Measurements from ENCODE around the gene MMAB.

MMAB gene

DNA sequence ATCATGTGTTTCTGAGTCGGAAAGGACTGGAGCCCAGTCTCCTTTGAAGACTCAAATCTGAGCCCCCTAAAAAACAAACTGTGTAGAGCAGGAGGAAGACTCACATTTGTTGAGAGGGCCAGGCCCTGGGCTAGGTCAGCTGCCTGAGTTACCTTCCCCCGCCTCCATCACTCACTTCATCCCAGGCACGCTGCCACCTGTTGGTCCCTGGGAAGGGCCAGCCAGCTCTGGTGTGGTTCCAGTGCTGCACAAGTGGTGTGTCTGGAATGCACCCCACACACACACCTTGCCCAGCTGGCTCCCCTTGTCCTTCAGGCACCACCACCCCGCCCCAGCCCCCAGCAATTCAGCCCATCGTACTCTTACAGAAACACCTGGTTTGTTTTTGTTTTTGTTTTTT lies 9.3 kb upstream of the MMAB start:
- Histone ChIP-seq H3K27me3 (ENCODE audit: control insufficient read depth, insufficient read depth, low read length) (no peaks in the 10 kb centered on the region), H3K36me3 (ENCODE audit: control insufficient read depth, insufficient read depth, low read length) (peaks cover 76% of the 10 kb centered on the region), H3K9me3 (ENCODE audit: control insufficient read depth, insufficient read depth, low read depth, low read length) (no peaks in the 10 kb centered on the region)

DNA sequence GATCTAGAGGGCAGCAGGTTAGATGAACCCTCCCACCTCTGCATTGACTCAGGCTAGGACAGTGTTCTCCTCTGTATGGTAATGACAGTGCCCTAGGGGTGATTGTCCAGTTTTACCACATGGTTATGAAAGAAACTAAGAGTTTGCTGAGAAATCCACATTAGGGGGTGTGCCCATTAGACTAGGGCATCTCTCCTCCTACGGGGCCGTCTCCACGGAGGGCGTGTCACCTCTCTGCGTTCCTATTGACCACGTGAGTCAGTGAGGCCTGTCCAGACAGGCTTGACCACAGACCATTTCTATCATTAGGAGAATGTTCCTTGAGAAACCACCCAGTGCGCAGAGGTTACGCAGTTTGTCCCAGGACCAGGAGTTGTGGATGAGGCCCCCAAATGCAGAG lies 8.6 kb upstream of the MMAB start:
- H3K36me3 ChIP-seq (ENCODE audit: control insufficient read depth, insufficient read depth, low read length) = peaks cover 77% of the 10 kb centered on the region
- H3K9me3 ChIP-seq (ENCODE audit: control insufficient read depth, insufficient read depth, low read depth, low read length) = no peaks in the 10 kb centered on the region
- no peaks in the 10 kb centered on the region for H3K4me1 ChIP-seq (ENCODE audit: control insufficient read depth, insufficient read depth, low read length)
- H3K27me3 ChIP-seq (ENCODE audit: control insufficient read depth, insufficient read depth, low read length) = no peaks in the 10 kb centered on the region
- H3K4me3 ChIP-seq (ENCODE audit: low read depth, low read length) = no peak overlapping the region
- H3K27ac ChIP-seq (ENCODE audit: low read depth, low read length) = no peak overlapping the region
- no peak overlapping the region for H3K9ac ChIP-seq (ENCODE audit: low read length)

More for the DNA sequence above, 9.3 kb upstream of the MMAB start:
- no peaks in the 10 kb centered on the region for H3K4me1 ChIP-seq (ENCODE audit: control insufficient read depth, insufficient read depth, low read length)
- no peak overlapping the region for H3K4me3 ChIP-seq (ENCODE audit: low read depth, low read length)
- no peak overlapping the region for H3K9ac ChIP-seq (ENCODE audit: low read length)
- no peak overlapping the region for H3K27ac ChIP-seq (ENCODE audit: low read depth, low read length)

DNA sequence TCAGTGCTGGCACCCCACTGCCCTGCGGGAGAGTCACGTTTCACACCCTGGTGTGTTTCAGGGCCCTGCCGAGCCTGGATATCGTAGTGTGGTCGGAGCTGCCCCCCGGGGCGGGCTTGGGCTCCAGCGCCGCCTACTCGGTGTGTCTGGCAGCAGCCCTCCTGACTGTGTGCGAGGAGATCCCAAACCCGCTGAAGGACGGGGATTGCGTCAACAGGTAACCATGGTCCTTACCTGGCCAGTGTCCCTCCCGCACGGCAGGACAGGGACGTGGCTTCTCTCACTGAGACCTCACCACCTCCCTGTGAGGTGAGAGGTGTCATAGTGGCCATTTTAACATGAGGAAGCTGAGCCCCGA lies 8.0 kb upstream of the MMAB start:
- H3K27ac ChIP-seq (ENCODE audit: low read depth, low read length) = no peak overlapping the region
- H3K9me3 ChIP-seq (ENCODE audit: control insufficient read depth, insufficient read depth, low read depth, low read length) = no peaks in the 10 kb centered on the region
- H3K9ac ChIP-seq (ENCODE audit: low read length) = no peak overlapping the region
- no peaks in the 10 kb centered on the region for H3K27me3 ChIP-seq (ENCODE audit: control insufficient read depth, insufficient read depth, low read length)
- H3K4me3 ChIP-seq (ENCODE audit: low read depth, low read length) = no peak overlapping the region
- H3K36me3 ChIP-seq (ENCODE audit: control insufficient read depth, insufficient read depth, low read length) = peaks cover 74% of the 10 kb centered on the region
- H3K4me1 ChIP-seq (ENCODE audit: control insufficient read depth, insufficient read depth, low read length) = no peaks in the 10 kb centered on the region

DNA sequence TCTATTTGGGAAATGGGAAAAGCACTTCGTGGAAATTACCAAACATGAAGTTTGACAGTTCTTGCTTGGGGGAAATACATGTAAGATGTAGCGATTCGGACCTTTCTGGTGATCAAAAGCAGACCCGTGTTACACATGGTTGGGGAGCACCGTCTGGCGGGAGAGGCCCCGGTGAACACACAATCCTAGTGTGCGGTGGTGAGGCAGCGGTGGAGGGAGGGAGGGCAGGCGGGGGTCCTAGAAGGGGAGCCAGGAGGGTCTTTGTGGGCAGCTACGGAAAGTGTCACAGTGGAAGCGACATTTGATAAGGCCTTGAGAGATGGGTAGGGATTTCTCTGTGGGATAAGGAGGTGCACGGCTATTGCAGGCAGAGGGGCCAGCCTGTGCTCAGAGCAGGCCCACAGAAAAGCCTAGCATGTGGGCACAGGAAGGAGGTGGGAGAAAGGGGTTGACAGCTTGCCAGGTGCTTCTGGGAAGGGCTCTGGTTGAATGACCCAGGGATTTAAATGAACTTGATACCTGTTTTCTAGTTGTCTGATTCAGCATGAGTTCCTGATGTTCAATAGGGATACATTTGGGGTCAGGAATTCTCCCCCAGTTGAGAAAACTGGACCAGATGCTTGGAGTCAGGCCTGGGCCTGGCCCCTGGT lies 7.5 kb upstream of the MMAB start:
- Histone ChIP-seq H3K27me3 (ENCODE audit: control insufficient read depth, insufficient read depth, low read length) (no peaks in the 10 kb centered on the region), H3K4me3 (ENCODE audit: low read depth, low read length) (no peak overlapping the region), H3K36me3 (ENCODE audit: control insufficient read depth, insufficient read depth, low read length) (peaks cover 76% of the 10 kb centered on the region), H3K9ac (ENCODE audit: low read length) (no peak overlapping the region), H3K27ac (ENCODE audit: low read depth, low read length) (no peak overlapping the region), H3K4me1 (ENCODE audit: control insufficient read depth, insufficient read depth, low read length) (no peaks in the 10 kb centered on the region), H3K9me3 (ENCODE audit: control insufficient read depth, insufficient read depth, low read depth, low read length) (no peaks in the 10 kb centered on the region)

DNA sequence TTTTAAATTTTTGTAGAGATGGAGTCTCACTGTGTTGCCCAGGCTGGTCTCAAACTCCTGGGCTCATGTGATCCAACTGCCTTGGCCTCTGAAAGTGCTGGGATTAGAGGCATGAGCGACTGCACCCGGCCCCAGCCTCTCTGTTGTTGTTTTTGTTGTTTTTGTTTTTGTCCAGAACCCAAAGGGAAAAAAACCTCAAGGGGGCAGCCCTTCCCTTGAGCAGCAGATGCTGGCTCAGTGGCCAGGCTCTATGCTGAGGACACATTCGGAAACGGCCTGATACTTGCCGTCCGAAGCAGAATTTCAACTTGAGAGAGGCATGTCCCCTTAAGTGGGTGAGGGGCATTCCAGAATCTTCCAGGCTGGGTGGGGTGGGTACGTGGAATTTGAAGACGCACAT lies 7.0 kb upstream of the MMAB start:
- H3K9me3 ChIP-seq (ENCODE audit: control insufficient read depth, insufficient read depth, low read depth, low read length) = no peaks in the 10 kb centered on the region
- no peaks in the 10 kb centered on the region for H3K4me1 ChIP-seq (ENCODE audit: control insufficient read depth, insufficient read depth, low read length)
- H3K27ac ChIP-seq (ENCODE audit: low read depth, low read length) = no peak overlapping the region
- no peak overlapping the region for H3K4me3 ChIP-seq (ENCODE audit: low read depth, low read length)
- peaks cover 80% of the 10 kb centered on the region for H3K36me3 ChIP-seq (ENCODE audit: control insufficient read depth, insufficient read depth, low read length)
- no peaks in the 10 kb centered on the region for H3K27me3 ChIP-seq (ENCODE audit: control insufficient read depth, insufficient read depth, low read length)
- H3K9ac ChIP-seq (ENCODE audit: low read length) = no peak overlapping the region

DNA sequence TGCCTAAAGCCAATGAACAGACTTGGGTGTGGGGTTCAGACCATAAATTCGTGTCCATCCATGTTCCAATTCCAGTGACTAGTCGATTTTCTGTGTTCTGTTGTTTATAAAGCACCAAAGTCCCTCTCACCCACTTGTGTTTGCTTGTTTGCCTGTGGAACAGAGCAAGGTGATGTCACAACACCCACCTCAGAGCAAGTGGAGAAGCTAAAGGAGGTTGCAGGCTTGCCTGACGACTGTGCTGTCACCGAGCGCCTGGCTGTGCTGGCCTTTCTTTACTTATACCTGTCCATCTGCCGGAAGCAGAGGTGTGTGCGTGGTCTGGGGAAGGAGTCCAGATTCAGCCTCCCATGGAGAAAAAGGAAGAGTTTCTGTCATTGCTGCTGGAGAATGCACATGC lies 6.3 kb upstream of the MMAB start:
- H3K4me1 ChIP-seq (ENCODE audit: control insufficient read depth, insufficient read depth, low read length) = no peaks in the 10 kb centered on the region; the same call in 1 of the 2 replicates
- H3K4me3 ChIP-seq (ENCODE audit: low read depth, low read length) = no peak overlapping the region
- no peak overlapping the region for H3K9ac ChIP-seq (ENCODE audit: low read length)
- H3K27me3 ChIP-seq (ENCODE audit: control insufficient read depth, insufficient read depth, low read length) = no peaks in the 10 kb centered on the region
- peaks cover 84% of the 10 kb centered on the region for H3K36me3 ChIP-seq (ENCODE audit: control insufficient read depth, insufficient read depth, low read length)
- no peak overlapping the region for H3K27ac ChIP-seq (ENCODE audit: low read depth, low read length)
- no peaks in the 10 kb centered on the region for H3K9me3 ChIP-seq (ENCODE audit: control insufficient read depth, insufficient read depth, low read depth, low read length)

DNA sequence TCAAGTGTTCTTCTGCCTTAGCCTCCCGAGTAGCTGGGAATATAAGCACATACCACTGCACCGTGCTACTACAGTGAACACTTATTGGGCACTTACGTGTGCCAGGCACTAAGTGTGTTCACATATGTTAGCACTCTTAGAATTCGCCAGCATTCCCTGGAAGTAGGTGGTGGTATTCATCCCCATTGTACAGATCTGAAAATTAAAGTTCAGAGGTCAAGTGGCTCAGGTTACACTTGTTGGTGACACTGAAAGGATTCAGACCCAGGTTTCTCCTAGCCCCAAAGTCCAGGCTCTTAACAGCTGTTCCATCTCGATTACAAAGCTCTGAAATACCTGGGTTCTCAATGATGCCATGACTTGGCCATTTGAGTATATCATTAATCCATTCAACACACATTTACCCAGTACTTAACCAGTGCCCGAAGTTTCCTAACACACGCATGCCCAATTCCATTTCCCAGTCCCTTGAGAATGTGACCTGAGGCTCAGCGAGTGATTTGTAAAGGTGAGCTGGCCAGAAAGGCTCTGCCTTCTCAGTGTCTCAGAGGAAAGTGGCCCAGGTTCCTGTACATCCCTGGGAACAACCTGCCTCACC lies 5.1 kb upstream of the MMAB start:
- Histone ChIP-seq H3K4me1 (ENCODE audit: control insufficient read depth, insufficient read depth, low read length) (peaks cover 3% of the 10 kb centered on the region; the same call in 1 of the 2 replicates), H3K9ac (ENCODE audit: low read length) (no peak overlapping the region), H3K36me3 (ENCODE audit: control insufficient read depth, insufficient read depth, low read length) (peaks cover 75% of the 10 kb centered on the region), H3K27me3 (ENCODE audit: control insufficient read depth, insufficient read depth, low read length) (no peaks in the 10 kb centered on the region), H3K9me3 (ENCODE audit: control insufficient read depth, insufficient read depth, low read depth, low read length) (no peaks in the 10 kb centered on the region), H3K27ac (ENCODE audit: low read depth, low read length) (no peak overlapping the region), H3K4me3 (ENCODE audit: low read depth, low read length) (no peak overlapping the region)

DNA sequence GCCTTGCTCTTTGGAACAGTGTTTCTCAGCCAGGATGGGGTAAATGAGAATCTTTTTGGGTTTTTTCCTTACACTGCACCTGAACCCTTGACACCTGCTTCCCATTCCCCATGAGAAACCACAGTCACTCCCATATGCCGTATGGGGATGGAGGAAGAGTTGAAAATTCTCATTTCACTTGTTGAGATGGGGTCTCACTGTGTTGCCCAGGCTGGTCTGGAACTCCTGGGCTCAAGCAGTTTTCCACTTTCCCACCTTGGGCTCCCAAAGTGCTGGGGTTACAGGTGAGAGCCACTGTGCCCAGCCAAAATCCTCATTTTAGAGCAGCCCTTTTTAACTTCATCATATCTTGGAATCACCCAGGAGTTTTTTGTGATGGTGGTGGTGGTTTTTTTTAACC lies 4.0 kb upstream of the MMAB start:
- Histone ChIP-seq H3K9ac (ENCODE audit: low read length) (no peak overlapping the region), H3K4me3 (ENCODE audit: low read depth, low read length) (no peak overlapping the region), H3K36me3 (ENCODE audit: control insufficient read depth, insufficient read depth, low read length) (peaks cover 72% of the 10 kb centered on the region), H3K9me3 (ENCODE audit: control insufficient read depth, insufficient read depth, low read depth, low read length) (no peaks in the 10 kb centered on the region), H3K27me3 (ENCODE audit: control insufficient read depth, insufficient read depth, low read length) (no peaks in the 10 kb centered on the region), H3K27ac (ENCODE audit: low read depth, low read length) (no peak overlapping the region), H3K4me1 (ENCODE audit: control insufficient read depth, insufficient read depth, low read length) (peaks cover 3% of the 10 kb centered on the region; the same call in 1 of the 2 replicates)

DNA sequence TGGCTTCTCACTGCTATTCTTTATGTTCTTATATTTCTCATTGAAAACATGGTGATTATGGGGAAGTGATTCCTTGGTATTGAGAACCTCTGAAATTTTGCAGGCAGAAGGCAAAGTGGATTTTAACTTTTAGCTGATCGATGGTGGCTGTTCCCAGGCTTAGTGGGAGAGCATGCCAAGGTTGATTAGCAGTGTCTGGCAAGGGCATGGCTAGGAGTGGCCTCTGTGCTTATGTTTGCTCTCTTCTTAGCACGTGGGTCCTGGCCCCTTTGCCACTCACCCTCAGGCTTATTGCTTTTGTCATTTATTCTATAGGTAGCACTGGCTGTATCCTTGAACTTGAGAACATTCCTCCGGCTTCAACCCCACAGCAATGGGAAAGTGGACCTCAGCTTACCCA lies 2.4 kb upstream of the MMAB start:
- Histone ChIP-seq H3K9ac (ENCODE audit: low read length) (no peak overlapping the region), H3K4me1 (ENCODE audit: control insufficient read depth, insufficient read depth, low read length) (peaks cover 3% of the 10 kb centered on the region; the same call in 1 of the 2 replicates), H3K36me3 (ENCODE audit: control insufficient read depth, insufficient read depth, low read length) (peaks cover 63% of the 10 kb centered on the region), H3K4me3 (ENCODE audit: low read depth, low read length) (no peak overlapping the region), H3K9me3 (ENCODE audit: control insufficient read depth, insufficient read depth, low read depth, low read length) (no peaks in the 10 kb centered on the region), H3K27ac (ENCODE audit: low read depth, low read length) (no peak overlapping the region), H3K27me3 (ENCODE audit: control insufficient read depth, insufficient read depth, low read length) (no peaks in the 10 kb centered on the region)

DNA sequence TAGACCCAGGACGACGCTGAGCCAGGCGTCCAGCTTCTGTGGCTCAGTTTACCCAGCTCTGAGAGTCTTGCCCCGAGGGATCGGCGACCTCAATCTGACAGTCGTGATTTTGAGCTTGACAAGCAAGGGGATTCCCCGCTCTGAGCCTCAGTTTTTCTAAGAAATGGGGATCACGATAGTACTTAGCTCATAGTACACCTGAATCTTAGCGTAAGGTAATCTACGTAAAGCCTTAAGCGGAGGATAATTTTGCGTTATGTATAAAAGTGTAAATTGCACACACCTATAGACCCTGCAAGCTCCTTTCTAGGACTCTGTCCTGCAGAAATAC lies 575 bp upstream of the MMAB start:
- no peaks in the 10 kb centered on the region for H3K27me3 ChIP-seq (ENCODE audit: control insufficient read depth, insufficient read depth, low read length)
- peak overlapping the region; percentile 82 for H3K4me3 ChIP-seq (ENCODE audit: low read depth, low read length)
- peak overlapping the region; percentile 73 for H3K9ac ChIP-seq (ENCODE audit: low read length)
- H3K36me3 ChIP-seq (ENCODE audit: control insufficient read depth, insufficient read depth, low read length) = peaks cover 63% of the 10 kb centered on the region
- H3K9me3 ChIP-seq (ENCODE audit: control insufficient read depth, insufficient read depth, low read depth, low read length) = no peaks in the 10 kb centered on the region
- peaks cover 3% of the 10 kb centered on the region; the same call in 1 of the 2 replicates for H3K4me1 ChIP-seq (ENCODE audit: control insufficient read depth, insufficient read depth, low read length)
- H3K27ac ChIP-seq (ENCODE audit: low read depth, low read length) = no peak overlapping the region

DNA sequence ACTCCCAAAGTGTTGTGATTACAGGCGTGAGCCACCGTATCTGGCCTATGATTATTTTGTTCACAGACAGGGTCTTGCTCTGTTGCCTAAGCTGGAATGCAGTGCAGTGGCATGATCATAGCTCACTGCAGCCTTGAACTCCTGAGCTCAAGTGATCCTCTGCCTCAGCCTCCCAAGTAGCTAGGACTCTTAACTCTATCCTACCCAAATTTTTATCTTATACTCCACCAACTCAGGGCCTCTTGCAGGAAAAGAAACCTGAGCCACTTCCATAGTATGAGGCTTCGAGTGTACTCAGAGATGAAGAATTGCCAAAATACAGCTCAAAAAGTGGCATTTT lies 828 bp downstream of the MMAB start:
- Histone ChIP-seq H3K4me1 (ENCODE audit: control insufficient read depth, insufficient read depth, low read length) (peaks cover 3% of the 10 kb centered on the region; the same call in 1 of the 2 replicates), H3K27me3 (ENCODE audit: control insufficient read depth, insufficient read depth, low read length) (no peaks in the 10 kb centered on the region), H3K9me3 (ENCODE audit: control insufficient read depth, insufficient read depth, low read depth, low read length) (no peaks in the 10 kb centered on the region), H3K36me3 (ENCODE audit: control insufficient read depth, insufficient read depth, low read length) (peaks cover 62% of the 10 kb centered on the region), H3K9ac (ENCODE audit: low read length) (no peak overlapping the region), H3K27ac (ENCODE audit: low read depth, low read length) (no peak overlapping the region), H3K4me3 (ENCODE audit: low read depth, low read length) (peak overlapping the region; percentile 74)

Measured in HUES6 (cell line).